Astrocyte (in vitro differentiated cells and primary cell): ENCODE data around the gene LITAF. TPM values are rescaled to one million over a fixed set of nuclear protein-coding genes. Genes with fewer than 3 reads are reported as not detected.

Experiments used
- DNase-seq: peaks from one replicate; pipeline ENCODE4 v3.0.0-alpha.2; 2010; ENCODE audit warnings: low read depth
- FAIRE-seq: peaks from 2 replicates; lab custom pipeline; 2011; peaks lifted over from hg19 to GRCh38; lab: Jason Lieb, UNC
- H2AFZ ChIP-seq: 2 replicates; pipeline ENCODE4 v1.6.0; 2012; ENCODE audit warnings: low read depth, low read length, inconsistent platforms
- H3K27ac ChIP-seq: 2 replicates; pipeline ENCODE4 v1.5.1; 2011; ENCODE audit warnings: low read depth, low read length, inconsistent platforms
- H3K27me3 ChIP-seq: 2 replicates; pipeline ENCODE4 v1.6.0; 2011; ENCODE audit warnings: low read length, inconsistent platforms; ENCODE audit not compliant: insufficient read depth
- H3K36me3 ChIP-seq: 2 replicates; pipeline ENCODE4 v1.5.1; 2011; ENCODE audit warnings: low read length, inconsistent platforms; ENCODE audit not compliant: insufficient read depth
- H3K4me1 ChIP-seq: 2 replicates; pipeline ENCODE4 v1.5.1; 2011; ENCODE audit warnings: low read length, inconsistent platforms; ENCODE audit not compliant: insufficient read depth
- H3K4me2 ChIP-seq: 2 replicates; pipeline ENCODE4 v1.6.0; 2012; ENCODE audit warnings: low read length, inconsistent platforms
- H3K4me3 ChIP-seq: 2 replicates; pipeline ENCODE4 v1.5.1; 2011; ENCODE audit warnings: low read depth, mild to moderate bottlenecking, low read length, inconsistent platforms; ENCODE audit not compliant: insufficient read depth
- H3K79me2 ChIP-seq: 2 replicates; pipeline ENCODE4 v1.6.0; 2012; ENCODE audit warnings: mild to moderate bottlenecking, low read length, inconsistent platforms; ENCODE audit not compliant: insufficient read depth
- H3K9ac ChIP-seq: 2 replicates; pipeline ENCODE4 v1.6.0; 2012; ENCODE audit warnings: mild to moderate bottlenecking, low read length, inconsistent platforms
- H3K9me3 ChIP-seq: 2 replicates; pipeline ENCODE4 v1.5.1; 2012; ENCODE audit warnings: low read depth, mild to moderate bottlenecking, low read length, inconsistent platforms; ENCODE audit not compliant: insufficient read depth
- H4K20me1 ChIP-seq: 2 replicates; pipeline ENCODE4 v1.6.0; 2012; ENCODE audit warnings: low read length, inconsistent platforms; ENCODE audit not compliant: insufficient read depth
- H3K27ac Mint-ChIP-seq: one replicate; pipeline ENCODE4 v1.8.0; 2021; ENCODE audit warnings: mild to moderate bottlenecking, mixed read lengths; ENCODE audit not compliant: unreplicated experiment
- H3K27me3 Mint-ChIP-seq: one replicate; pipeline ENCODE4 v1.8.0; 2021; ENCODE audit warnings: low read depth, mixed read lengths; ENCODE audit not compliant: unreplicated experiment
- H3K36me3 Mint-ChIP-seq: one replicate; pipeline ENCODE4 v1.8.0; 2021; ENCODE audit warnings: low read depth, mixed read lengths; ENCODE audit not compliant: unreplicated experiment
- H3K4me1 Mint-ChIP-seq: one replicate; pipeline ENCODE4 v1.8.0; 2021; ENCODE audit warnings: low read depth, mixed read lengths; ENCODE audit not compliant: unreplicated experiment
- H3K4me3 Mint-ChIP-seq: one replicate; pipeline ENCODE4 v1.8.0; 2021; ENCODE audit warnings: mild to moderate bottlenecking, moderate library complexity, mixed read lengths; ENCODE audit not compliant: unreplicated experiment
- H3K9me3 Mint-ChIP-seq: one replicate; pipeline ENCODE4 v1.8.0; 2021; ENCODE audit warnings: mild to moderate bottlenecking, mixed read lengths; ENCODE audit not compliant: unreplicated experiment
- EZH2 ChIP-seq: IDR thresholded peaks from 2 replicates; pipeline ENCODE4 v1.6.1; 2012; ENCODE audit warnings: mild to moderate bottlenecking, low read length, inconsistent platforms; ENCODE audit not compliant: insufficient read depth
- total RNA-seq: library from RNA; stranded (reverse); gene quantifications from 2 replicates; pipeline ENCODE4 v1.2.1, GENCODE V29; 2021
- TF ChIP-seq, protein P1 (sequence below): IDR thresholded peaks from 2 replicates; pipeline ENCODE4 v1.5.1; 2011; ENCODE audit warnings: low read depth, mild to moderate bottlenecking, inconsistent platforms, low read length, moderate library complexity; ENCODE audit not compliant: insufficient read depth

The LITAF gene
- total RNA-seq, 1 donor from 2014 or later, result 113 TPM

DNA sequence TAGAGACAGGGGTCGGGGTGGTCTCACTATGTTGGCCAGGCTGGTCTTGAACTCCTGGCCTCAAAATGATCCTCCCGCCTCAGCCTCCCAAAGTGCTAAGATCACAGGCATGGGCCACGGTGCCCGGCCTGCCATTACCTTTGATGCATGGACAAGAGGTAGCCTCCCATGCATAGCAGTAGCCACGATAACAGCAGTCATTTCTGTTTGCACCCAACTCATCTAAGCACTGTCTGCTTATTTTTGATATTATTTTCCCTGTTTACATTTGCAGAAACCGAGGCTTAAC, 44.0 kb upstream of the LITAF start:
- Histone ChIP-seq H4K20me1 (no peaks in the 10 kb centered on the region), H3K79me2 (no peaks in the 10 kb centered on the region), H3K9me3 (no peaks in the 10 kb centered on the region), H3K9ac (no peak overlapping the region), H3K4me1 (peaks cover 28% of the 10 kb centered on the region), H2AFZ (no peak overlapping the region), H3K36me3 (no peaks in the 10 kb centered on the region), H3K4me2 (no peak overlapping the region), H3K27me3 (no peaks in the 10 kb centered on the region), H3K4me3 (no peak overlapping the region), H3K27ac (no peak overlapping the region)
- Mint-ChIP-seq H3K9me3 (no peaks in the 10 kb centered on the region), H3K4me1 (peaks cover 38% of the 10 kb centered on the region), H3K4me3 (no peak overlapping the region), H3K27me3 (peaks cover 3% of the 10 kb centered on the region), H3K36me3 (no peaks in the 10 kb centered on the region), H3K27ac (no peak overlapping the region)
- DNase-seq (no peak), FAIRE-seq (no peak)
- TF ChIP-seq EZH2, result no peak
- TF ChIP-seq, protein P1, sequence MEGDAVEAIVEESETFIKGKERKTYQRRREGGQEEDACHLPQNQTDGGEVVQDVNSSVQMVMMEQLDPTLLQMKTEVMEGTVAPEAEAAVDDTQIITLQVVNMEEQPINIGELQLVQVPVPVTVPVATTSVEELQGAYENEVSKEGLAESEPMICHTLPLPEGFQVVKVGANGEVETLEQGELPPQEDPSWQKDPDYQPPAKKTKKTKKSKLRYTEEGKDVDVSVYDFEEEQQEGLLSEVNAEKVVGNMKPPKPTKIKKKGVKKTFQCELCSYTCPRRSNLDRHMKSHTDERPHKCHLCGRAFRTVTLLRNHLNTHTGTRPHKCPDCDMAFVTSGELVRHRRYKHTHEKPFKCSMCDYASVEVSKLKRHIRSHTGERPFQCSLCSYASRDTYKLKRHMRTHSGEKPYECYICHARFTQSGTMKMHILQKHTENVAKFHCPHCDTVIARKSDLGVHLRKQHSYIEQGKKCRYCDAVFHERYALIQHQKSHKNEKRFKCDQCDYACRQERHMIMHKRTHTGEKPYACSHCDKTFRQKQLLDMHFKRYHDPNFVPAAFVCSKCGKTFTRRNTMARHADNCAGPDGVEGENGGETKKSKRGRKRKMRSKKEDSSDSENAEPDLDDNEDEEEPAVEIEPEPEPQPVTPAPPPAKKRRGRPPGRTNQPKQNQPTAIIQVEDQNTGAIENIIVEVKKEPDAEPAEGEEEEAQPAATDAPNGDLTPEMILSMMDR, result no peak

DNA sequence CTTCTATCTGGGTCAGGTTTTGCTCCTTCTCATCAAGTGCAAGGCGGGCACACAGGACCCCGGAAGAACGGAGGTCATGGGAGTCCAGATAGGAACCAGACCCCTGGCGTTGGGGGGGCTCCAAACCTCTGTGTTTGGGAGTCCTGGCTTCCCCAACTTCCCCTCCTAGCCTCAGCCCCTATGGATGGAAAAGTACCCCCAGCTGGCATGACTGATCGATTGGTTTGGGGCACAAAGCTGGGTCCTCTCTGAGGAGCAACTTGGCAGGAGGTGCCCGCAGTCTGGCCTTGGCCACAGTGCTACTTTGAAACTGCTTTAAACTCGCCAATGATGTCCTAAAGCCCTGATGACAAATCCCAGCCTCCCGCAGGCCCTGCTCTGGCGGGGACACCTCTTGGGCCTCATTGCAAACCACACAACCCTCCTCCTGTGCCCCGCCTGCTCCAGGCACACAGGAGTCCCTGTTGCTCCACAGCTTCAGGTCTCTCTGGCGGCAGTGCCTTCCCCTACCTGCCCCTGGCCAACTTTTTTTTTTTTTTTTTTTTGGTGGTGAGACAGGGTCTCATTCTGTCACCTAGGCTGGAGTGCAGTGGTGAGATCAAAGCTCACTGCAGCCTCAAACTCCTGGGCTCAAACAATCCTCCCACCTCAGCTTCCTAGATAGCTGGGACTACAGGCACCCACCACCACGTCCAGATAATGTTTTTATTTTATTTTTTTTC, 43.5 kb upstream of the LITAF start:
- Histone ChIP-seq H3K79me2 (no peaks in the 10 kb centered on the region), H3K4me3 (no peak overlapping the region), H3K27me3 (no peaks in the 10 kb centered on the region), H4K20me1 (no peaks in the 10 kb centered on the region), H3K4me1 (peaks cover 28% of the 10 kb centered on the region), H3K27ac (peak overlapping the region; percentile 79), H3K36me3 (no peaks in the 10 kb centered on the region), H3K9ac (no peak overlapping the region), H3K9me3 (no peaks in the 10 kb centered on the region), H3K4me2 (no peak overlapping the region), H2AFZ (no peak overlapping the region)
- FAIRE-seq (no peak), DNase-seq (no peak)
- TF ChIP-seq, protein P1, result no peak
- no peak for TF ChIP-seq EZH2
- no peaks in the 10 kb centered on the region for H3K9me3 Mint-ChIP-seq
- peaks cover 1% of the 10 kb centered on the region for H3K27me3 Mint-ChIP-seq
- H3K4me3 Mint-ChIP-seq, result no peak overlapping the region
- H3K36me3 Mint-ChIP-seq, result no peaks in the 10 kb centered on the region
- peaks cover 38% of the 10 kb centered on the region for H3K4me1 Mint-ChIP-seq
- H3K27ac Mint-ChIP-seq, result no peak overlapping the region
